Activated T-cell treated with anti-CD3 and anti-CD28 coated beads, Interleukin-2, amount 50 U/mL, for 72 hours (primary cell): ENCODE measurements around the gene ULK2. TPM values are rescaled to one million over a fixed set of nuclear protein-coding genes. Genes with fewer than 3 reads are reported as not detected.

Experiments
- total RNA-seq, 2 donors: library from RNA; stranded (reverse); gene quantifications; one replicate each; pipeline ENCODE4 v1.2.3, GENCODE V29; 2022

ULK2 gene
- total RNA-seq, 2 donors from 2014 or later: 13.9 to 14.5 TPM

Other genes starting within 250 kb of the ULK2 start
- 10 to 100 TPM; 19.7 to 25.1 TPM for gene ALDH3A2, start 219.2 kb downstream of the ULK2 start, total RNA-seq
- gene SLC47A2, start 151.4 kb downstream of the ULK2 start, total RNA-seq: not detected
- gene ALDH3A1, start 119.6 kb downstream of the ULK2 start, total RNA-seq: under 1 TPM in 1 of 2 donors, not detected in 1; 0.34 TPM
- gene AKAP10, start 109.9 kb upstream of the ULK2 start, total RNA-seq: 10 to 100 TPM; 31.3 to 34.9 TPM
- gene SPECC1, start 141.4 kb upstream of the ULK2 start, total RNA-seq: 10 to 100 TPM; 10.3 to 12.9 TPM